ENCODE results near the gene OTC.

The OTC gene

DNA sequence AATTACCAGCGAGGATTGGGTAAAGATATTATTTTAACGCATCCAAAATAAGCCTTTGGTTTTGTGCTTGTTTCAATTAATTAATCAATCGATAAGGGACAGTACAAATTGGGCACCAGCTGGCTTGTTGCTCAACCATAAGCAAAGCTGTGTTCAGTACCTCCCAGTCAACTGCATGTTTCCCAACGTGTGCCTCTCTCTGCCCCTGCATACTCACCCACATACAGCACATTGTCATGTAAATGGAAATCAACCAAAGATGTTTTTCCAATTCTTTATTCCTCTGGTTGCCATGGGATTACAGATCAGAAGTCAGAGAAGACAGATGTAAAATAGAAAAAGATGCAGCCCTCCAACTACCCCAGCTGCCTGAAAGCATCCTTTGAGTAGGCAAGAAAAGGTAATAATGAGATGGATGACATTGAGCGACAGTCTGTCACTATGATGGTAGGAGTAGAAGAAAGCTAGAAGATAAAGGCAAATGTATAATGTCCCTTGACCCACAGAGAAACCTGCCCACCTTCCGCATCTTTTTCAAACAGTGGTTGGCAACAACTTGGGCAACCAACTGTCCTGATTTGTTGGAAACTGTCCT is 116.3 kb downstream of the OTC start:
- DNase-seq (ENCODE audit: low spot score), result no peak

Data from activated CD4-positive, alpha-beta T cell treated with anti-CD3 and anti-CD28 coated beads, Interleukin-2, Interleukin-4, amounts not matched to agents 100 ng/mL and 50 ng/mL, durations not matched to agents 16 hours and 8 hours (primary cell).